Stimulated activated CD8-positive, alpha-beta memory T cell treated with anti-CD3 and anti-CD28 coated beads, Interleukin-7, amount 100 ng/mL, for 1 hour (primary cell): Measurements from ENCODE around the gene ANO2.

Source experiments
- DNase-seq, 2 donors: peaks; one replicate each; pipeline ENCODE4 v3.0.0-alpha.2; 2020; ENCODE audit warnings: low read depth in 2 of 2

Gene ANO2

GRCh38 chr12:5945071-5946008 lies at the start of gene ANO2:
Gene ANO2, minus strand, starts transcription at chr12:5945259. Its CDS starts 42 bp downstream, at chr12:5945217.
- DNase-seq, result no peak

DNA sequence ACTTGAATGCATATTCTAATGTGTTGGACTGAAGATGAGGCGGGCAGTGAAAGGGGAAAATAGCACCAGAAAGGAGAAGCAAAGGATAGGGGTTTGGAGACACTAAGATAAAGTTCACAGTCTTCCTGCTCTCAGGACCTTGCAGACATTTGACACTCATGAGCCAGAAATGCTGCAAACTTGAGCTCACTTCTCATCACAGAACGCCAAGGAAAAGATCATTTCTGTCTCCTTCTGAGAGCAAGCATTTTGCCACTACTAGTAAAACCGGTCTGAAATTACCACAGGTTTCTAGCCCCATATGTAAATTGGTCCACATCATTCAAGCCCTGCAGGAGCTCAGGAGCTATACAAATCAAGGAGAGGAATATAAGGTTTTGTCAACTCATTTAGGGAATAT lies 44.6 kb upstream of the ANO2 start:
- DNase-seq, result no peak

DNA sequence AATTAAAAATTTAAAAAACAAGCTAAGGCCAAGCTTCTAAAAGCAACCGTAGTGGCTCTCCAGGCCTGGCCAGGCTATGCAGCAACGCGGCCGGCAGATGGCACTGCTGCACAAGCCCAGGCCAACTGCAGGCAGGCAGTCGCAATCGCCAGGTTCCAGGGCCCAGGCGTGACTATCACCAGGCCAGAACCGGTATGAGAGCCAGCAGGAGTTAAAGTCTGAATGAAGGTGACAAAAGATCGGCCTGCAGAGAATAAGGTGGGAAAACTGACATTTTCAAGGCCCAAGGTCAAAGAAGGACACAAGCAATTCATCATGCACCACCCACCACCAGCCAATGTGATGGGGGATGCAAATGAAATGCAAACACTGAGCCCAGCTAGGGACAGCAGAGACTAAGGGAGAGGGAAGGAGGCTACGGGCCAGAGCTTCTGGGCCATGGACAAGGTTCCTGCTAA lies 43.6 kb upstream of the ANO2 start:
- DNase-seq, result peak; percentile 36 to 46

DNA sequence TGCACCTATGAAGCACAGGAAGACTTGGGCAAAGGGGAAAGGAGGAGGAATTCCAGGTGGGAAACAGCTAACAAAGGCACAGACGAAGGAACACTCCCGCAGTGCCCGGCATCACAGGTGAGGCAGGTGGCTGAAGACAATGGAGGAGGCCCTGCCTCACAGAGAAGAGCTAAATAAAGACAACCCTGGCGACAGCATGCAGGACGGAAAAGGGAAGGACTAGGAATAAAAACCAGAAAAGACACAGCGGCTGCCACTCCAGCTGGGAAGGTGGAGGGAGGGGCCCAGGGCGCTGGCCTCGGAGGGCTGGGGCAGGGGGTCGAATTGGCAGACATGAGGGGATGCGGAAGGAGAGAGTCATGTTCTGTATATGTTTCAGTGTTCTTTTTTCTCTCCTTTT lies 43.0 kb upstream of the ANO2 start:
- no peak for DNase-seq

- no peak for DNase-seq
Observed at GRCh38 chr12:5987573-5987972, 42.5 kb upstream of the ANO2 start.

- DNase-seq, result no peak
Observed at GRCh38 chr12:5985471-5985870, 40.4 kb upstream of the ANO2 start.

DNA sequence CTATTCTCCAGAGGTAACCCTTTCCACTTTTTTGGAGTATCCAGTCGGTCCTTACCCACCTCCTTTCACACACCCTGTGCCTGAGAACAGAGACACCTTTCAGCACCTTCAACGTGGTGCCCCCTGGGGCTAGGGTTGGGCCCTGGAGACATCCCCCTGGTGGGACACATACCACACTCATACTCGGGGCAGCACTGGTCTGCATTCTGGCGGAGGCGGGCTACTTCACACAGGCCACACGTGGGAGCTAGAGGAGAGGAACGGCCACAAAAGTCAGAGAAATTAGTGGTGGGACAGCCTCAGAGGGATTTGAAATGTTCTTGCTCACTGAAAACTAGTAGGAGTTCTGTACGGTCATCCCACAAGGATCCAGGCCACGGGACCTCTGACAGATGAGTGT lies 39.8 kb upstream of the ANO2 start:
- no peak for DNase-seq

DNA sequence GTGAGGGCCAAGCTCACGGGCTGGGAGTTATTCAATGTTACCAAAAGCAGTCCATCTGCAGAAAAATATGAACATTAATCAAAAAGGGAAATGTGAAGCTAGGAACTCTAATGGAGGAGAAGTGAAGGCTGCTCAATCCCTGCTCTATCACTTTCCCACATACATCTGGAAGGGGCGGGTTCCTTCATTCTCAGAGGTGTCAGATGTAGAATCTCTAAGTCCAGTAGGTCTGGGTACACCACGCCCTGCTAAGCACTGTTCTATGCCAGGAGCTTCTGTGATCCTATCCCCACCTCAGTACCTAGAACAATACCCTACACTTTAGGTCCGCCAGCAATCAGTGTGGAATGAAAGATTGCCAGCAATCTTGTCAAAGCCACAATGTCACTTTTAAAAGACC lies 37.0 kb upstream of the ANO2 start:
- DNase-seq, result no peak

GRCh38 chr12:5977556-5977955 lies 32.5 kb upstream of the ANO2 start:
- DNase-seq, result no peak

GRCh38 chr12:5976711-5977110 lies 31.7 kb upstream of the ANO2 start:
- no peak for DNase-seq

GRCh38 chr12:5976196-5976595 lies 31.1 kb upstream of the ANO2 start:
- DNase-seq, result no peak

GRCh38 chr12:5973461-5974115 lies 28.5 kb upstream of the ANO2 start:
- DNase-seq, result no peak

GRCh38 chr12:5972387-5972786 lies 27.3 kb upstream of the ANO2 start:
- DNase-seq, result no peak

DNA sequence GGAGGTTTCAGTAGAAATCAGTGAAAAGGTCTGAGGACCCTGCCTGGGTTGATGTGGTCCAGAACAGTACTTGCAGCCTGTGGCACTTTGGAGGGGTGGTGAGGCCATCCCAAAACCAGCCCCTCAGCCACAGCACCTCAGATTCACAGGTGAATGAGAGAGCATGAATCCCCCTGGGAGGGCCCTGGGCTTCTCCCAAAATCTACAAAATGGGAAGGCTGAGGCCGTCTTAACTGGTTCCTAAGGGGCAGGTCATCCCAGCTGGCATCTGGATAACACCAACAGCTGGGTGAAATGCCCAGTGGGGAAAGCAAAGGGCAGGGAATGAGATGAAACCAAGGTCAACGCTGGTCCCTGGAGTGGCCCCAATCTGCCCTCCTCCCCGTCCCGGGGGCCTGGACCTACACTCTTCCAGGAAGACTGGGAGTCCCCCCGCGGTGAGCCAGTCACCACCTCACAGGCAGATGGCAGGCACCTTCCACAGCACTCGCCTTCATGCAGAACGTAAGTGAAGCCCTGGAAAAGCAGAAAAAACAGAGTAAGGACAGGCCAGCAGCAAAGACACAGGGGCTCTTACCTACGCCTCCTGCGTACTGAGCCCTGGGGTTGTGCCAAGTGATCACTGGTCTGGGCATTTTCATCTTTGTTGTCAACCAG lies 26.3 kb upstream of the ANO2 start:
- DNase-seq, result no peak

- DNase-seq, result no peak
Observed at GRCh38 chr12:5969974-5970690, 25.1 kb upstream of the ANO2 start.

GRCh38 chr12:5969156-5969973 lies 24.3 kb upstream of the ANO2 start:
- no peak for DNase-seq

DNA sequence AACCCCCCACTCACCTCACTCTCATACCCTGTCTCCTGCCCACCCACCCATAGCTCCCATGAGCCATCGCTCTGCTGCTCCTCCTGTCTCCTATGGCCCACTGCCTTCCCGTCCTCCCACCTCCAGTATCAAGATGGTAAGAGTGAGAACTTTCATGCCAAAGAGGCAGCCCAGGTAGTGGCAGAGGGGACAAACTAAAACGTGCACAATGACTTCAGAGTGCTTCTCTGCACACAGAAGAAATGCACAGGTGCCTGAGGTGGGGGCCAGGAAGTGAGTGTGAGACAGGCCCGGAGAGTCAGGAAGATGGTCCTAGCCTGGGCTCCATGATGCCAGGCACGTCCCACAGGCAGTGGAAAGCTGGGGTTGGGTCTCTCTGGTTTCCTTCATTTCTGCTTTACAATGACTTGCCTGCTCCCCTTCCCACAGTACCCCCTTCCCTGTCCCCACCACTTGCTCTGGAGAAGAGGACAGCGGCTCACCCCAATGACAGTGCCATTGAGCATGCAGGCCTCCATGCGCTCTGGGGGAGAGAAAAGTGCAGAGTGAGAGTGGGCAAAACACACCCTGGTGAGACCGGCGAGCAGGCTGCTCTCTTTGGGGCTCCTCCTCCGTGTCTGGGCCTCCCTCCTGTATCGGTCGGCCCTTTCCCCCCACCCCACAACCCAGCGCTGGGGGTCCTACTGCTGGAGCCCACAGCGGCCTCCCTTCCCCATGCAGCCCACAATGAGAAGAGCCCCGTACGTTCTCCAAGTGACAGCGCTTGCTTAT lies 22.8 kb upstream of the ANO2 start:
- no peak for DNase-seq

DNA sequence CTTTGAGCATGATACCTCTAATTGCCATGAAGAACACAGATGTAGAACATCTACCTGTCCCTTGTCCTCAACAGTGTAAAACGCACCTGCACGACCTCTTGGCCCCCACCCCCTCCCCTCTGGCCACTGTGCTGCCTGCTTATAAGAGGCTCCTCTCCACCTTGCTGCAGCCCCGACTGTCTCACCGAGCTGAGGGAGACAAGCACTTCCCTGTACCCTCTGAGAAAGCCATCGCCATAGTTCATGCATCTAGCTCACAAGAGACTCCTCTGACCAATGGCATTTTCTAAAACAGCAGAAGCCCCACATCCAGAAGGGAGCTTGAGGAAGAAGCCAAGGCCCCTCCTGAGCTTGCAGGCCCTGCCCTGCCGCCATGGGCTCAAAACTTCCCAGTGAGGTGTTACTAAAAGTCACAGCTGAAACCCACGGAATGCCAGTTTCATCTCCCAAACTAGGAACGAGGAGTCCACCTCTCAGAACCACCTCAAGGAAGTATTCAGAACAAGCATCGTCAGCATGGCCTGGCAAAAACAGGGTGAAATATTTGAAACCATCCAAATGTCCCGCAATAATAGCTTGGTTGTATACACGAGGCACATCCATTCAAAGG lies 21.5 kb upstream of the ANO2 start:
- DNase-seq, result no peak

GRCh38 chr12:5965950-5966383 lies 20.9 kb upstream of the ANO2 start:
- peak in 1 of 2 donors; percentile 12 for DNase-seq
